ENCODE measurements around the gene INTS6.

The INTS6 gene

DNA sequence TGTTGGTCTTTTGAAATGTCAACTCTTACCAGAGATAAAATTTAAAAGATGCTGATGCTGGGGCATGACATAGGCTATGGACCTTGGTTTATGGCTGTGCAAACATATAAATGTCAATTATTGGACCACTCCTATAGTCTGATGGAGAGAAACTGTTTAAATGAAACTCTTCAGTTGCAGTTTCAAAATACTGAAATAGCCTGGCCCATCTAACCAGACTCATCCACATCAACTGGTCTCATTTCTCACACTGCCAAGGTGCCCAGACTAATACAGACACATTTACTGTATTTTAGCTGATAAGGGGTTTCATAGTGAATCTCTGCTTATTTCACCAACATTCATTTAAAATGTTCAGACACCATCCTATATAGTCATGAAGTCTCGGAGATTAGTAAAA, 93.5 kb downstream of the INTS6 start:
- in situ Hi-C loops (cut with MboI; ENCODE audit: low pct_unique_long_range_greater_than_20kb, low sequenced_read_pairs) = no loop called here
- DNase-seq = no peak

DNA sequence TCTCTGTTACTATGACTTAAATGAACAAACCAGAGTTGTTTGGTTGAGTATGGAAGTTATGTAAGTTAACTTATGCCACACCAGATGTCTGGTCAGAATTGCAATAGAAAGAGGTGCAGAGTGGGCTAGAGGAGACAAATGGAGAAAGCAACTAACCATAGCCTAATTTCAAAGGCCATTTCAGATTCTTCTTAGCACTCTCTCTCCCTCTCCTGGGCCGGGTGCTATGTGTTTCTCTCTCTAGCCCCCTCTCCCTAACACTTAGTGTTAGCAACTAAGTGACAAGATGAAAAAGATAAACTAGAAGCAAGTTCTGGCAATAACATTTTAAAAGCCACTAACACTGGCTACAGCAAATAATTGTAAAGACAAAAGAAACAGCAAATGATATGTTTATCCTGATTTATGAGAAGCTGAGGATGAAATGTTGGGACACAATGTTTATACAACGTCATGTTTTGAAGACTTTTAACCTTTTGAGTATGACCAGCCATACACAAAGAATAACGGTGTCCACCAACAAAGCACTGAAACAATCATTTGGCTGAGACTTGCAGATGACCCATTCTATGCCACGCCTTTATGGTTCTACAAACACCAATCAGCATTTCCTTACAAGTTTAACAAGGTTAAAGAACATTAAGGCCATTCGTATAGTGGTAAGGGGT, 94.8 kb downstream of the INTS6 start:
- DNase-seq = no peak
- in situ Hi-C loops (cut with MboI; ENCODE audit: low pct_unique_long_range_greater_than_20kb, low sequenced_read_pairs) = no loop called here

DNA sequence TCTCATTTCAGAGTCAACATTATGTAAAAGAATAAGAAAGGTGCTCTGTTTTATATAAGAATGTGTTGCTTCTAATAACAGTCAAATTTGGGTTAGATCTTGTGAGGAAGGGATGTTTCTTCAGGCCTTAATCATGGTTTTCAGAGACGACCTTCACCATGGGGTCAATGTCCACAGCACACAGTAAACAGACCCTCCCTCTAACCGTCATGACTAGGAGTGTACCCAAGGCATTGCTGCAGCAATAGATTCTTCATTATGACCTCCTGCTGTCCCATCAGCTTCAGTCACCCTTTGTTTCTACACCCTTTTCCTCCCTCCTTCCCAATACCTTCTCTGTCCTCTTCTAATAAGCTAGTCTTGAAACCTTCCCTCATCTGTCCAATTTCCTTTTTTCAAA, 97.6 kb downstream of the INTS6 start:
- in situ Hi-C loops (cut with MboI; ENCODE audit: low pct_unique_long_range_greater_than_20kb, low sequenced_read_pairs) = no loop called here
- DNase-seq = no peak

DNA sequence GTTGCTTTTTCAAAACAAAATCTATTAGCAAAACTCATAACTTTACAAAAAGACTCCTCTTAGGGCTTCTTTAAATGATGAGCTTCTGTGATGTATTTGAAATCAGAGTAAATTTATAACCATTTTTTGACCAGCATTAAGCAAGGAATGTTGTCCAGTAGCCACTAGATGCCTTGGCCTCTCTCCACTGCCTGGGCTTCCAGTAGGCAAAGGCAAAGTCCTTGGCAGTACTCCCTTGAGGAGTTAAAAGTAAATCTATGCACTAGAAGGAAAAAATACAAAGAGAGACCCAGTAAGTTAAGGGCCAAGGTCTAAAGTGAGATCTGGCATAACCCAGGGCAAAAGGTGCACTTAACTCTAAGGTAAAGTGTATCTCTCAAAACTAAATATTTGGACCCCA, 103.8 kb downstream of the INTS6 start:
- no peak for DNase-seq
- in situ Hi-C loops (cut with MboI; ENCODE audit: low pct_unique_long_range_greater_than_20kb, low sequenced_read_pairs) = no loop called here

DNA sequence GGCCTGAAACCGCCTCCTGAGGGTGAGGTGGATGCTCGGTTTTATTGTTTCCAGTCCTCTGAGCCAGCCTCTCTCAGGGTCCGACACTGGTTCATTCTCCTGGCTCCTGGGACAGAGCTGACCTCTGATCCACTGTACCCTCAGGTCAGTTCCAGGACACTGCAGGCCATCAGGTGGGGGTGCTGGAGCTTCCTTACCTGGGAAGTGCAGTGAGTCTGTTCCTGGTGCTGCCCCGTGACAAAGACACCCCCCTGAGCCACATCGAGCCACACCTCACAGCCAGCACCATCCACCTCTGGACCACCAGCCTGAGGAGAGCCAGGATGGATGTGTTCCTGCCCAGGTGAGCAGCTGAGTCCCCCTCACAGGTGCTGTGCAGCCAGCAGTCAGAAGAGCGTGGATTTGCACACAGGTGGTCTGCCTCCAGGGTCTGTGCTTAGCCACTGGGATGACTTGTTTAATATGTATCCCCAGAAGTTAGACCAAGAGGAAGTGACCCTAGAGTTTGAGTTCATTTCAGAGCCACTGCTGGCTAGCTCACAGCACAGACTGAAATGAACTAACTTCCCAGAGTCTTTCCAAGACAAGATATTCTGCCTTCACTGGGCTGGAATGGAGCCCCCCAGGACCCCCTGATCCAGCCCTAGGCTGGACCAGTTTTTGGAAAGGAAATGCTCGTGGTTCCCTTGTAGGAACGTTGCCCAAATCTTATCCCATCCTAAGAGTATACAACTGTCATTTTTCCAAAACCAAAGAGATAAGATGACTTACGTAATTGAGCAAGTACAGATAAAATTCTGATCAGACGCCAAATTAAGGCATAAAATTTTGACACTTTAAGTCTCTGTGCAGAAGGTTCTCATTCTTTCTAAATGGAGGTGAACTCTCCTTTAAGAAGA, 104.5 kb downstream of the INTS6 start:
- no peak for DNase-seq
- in situ Hi-C loops (cut with MboI; ENCODE audit: low pct_unique_long_range_greater_than_20kb, low sequenced_read_pairs) = no loop called here

DNA sequence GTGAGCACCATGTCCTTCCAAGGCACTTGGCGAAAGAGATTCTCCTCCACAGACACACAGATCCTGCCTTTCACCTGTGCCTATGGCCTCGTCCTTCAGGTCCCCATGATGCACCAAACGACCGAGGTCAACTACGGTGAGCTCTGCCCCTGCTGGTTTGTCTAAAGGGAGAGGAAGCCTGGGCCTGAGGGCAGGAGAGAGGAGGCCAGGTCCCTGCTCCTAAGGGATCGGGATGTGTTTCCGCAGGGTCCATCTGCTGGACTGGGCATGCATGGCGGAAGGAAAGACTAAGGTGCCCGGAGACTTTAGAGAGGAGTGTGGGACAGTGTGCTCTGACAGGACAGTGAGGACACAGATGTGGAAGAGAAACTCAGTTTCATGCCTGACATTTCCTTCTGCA, 105.7 kb downstream of the INTS6 start:
- in situ Hi-C loops (cut with MboI; ENCODE audit: low pct_unique_long_range_greater_than_20kb, low sequenced_read_pairs) = no loop called here
- no peak for DNase-seq

DNA sequence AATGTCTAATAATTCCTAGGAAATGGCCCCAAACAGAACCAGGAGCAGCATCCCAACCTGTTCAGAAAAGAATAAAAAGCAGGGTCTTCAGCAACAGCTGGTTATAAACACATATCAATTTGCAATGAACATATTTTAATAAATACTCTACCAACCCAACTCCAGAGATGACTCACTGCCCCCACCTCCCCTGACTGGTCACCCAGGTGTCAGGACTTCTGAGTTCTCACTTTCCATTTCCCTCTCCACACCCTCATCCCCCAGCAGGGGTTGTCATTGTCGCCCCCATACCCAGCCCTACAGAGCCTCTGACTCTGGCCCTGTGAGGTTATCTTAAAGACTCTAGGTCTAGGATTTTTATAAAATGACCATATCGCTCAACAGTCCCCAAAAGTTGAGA, 106.4 kb downstream of the INTS6 start:
- in situ Hi-C loops (cut with MboI; ENCODE audit: low pct_unique_long_range_greater_than_20kb, low sequenced_read_pairs) = no loop called here
- DNase-seq = no peak

DNA sequence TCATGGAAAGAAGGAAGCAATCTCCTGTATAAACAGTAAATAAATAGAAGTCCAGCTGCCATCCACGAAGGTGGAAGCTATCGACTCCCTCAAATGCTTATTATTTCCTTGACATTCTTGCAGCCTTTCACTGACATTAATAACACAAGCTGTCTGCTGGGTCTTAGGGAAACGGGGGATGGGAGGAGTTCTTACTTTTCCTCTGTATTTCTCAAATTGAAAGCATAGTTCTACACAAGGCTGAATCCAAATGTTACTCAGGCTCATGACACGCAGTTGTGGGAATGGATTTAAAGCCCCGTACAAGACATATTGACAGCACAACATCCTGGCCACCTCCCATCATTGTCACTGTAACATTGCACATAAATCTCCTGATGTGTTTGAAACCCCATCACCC, 109.4 kb downstream of the INTS6 start:
- in situ Hi-C loops (cut with MboI; ENCODE audit: low pct_unique_long_range_greater_than_20kb, low sequenced_read_pairs) = no loop called here
- no peak for DNase-seq

DNA sequence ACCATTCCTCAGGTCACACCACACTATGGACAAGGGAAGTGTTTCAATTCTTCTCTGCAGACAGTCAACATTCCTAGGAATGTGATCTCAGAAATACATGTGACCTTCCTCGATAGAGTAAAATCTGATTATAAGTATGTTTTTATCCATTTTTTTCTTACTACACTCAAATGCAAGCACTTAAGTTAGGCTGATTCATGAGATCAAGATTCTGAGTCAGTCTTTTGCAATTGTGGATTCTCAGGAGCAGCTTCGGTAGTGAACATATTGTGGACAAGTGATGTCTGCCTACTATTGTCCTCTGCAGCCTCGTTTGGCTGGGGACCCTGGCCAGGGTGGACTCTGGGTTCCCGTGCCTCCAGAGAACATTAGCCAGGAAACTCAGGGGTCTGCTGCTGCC, 110.1 kb downstream of the INTS6 start:
- no peak for DNase-seq
- in situ Hi-C loops (cut with MboI; ENCODE audit: low pct_unique_long_range_greater_than_20kb, low sequenced_read_pairs) = no loop called here

DNA sequence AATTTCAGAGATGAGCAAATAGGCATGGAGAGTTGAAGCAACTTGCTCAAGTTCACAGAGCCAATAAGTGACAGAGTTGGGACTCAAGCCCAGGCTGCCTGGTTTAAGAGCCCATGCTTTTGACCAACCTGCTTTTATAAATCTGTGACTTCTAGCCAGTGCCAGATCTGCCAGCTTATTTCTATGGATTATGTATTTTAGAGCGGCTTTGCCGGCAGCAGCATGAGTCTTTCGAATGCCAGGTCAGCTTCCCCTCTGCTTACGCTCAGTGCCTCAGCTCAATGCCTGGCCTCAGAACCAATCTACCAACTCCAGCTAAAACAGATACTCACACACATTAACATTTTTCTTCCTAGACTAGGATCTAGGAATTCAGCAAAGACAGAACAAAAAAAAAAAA, 111.0 kb downstream of the INTS6 start:
- in situ Hi-C loops (cut with MboI; ENCODE audit: low pct_unique_long_range_greater_than_20kb, low sequenced_read_pairs) = no loop called here

DNA sequence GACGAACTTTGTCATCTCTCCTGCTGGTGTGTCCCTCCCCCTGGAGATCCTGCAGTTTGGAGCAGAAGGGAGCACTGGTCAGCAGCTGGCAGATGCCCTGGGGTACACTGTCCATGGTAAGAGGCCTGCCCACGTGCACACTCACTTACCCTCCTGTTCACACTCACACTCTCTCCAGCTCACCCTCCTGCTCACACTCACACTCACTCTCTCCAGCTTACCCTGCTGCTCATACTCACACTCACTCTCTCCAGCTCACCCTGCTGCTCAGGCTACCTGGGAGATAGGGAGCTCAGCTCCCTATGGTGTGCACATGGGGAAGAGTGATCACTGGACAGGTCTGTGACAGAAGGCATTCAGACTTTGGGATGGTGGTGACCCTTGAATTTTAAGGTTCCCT, 111.6 kb downstream of the INTS6 start:
- DNase-seq = no peak
- in situ Hi-C loops (cut with MboI; ENCODE audit: low pct_unique_long_range_greater_than_20kb, low sequenced_read_pairs) = no loop called here

More for the DNA sequence above, 111.0 kb downstream of the INTS6 start:
- no peak for DNase-seq

DNA sequence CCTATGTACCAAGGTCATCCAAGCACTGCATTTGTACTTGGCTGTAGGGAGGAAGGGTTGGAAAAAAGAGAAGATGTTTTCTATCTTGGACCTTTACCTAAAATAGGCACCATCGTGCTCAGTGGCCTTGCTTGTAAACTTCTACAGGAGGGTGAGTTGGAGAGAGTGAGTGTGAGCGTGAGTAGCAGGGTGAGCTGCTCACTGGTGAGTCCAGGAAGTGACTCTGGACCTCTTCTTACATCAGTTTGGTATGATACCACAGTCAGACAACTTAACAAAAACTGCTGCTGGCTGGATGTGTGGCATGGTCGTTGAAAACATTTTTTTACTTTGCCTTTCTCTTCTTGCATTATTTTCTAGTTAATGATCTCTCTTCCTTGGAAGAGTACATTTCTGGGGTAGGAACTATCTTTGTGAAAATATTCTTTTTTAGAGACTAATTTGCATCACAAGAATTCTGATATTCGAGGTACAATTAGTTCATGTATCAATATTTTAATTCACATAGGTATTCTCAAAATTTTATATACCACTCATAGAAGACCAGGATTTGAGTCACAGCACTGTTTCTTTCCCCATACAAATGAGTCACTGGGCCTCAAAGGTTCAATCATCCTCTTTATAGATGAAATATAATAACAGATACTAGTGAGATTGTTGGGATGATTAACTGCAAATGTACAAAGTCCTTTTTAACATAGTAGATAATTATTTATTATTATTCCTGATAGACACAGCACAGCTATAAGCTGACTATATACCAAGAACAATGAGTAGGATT, 112.7 kb downstream of the INTS6 start:
- DNase-seq = no peak
- in situ Hi-C loops (cut with MboI; ENCODE audit: low pct_unique_long_range_greater_than_20kb, low sequenced_read_pairs) = no loop called here

DNA sequence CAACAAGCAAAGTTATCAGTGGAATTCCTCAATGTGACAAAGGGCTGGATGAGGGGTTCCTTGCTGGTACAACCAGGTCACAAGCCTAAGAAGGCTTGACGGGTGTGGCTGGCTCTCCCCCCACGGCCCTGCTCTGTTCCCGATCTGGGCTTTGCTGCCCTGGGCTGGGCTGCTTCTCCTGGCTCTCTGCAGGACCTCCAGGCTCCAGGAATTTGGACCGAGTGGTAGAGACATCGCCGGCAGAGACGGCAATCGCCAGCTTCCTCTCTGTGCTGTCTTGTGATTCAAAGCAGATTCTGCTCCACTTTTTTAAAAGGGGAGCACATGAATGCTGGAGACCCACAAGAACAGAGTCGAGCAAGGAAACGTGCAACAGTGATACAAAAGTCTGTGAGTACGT, 113.5 kb downstream of the INTS6 start, which contains the start of gene SERPINE3:
TSS of gene SERPINE3 (plus strand) at position 338 of the 400 bp plus-strand sequence. CDS start 1,401 bp downstream, outside the sequence.
- DNase-seq = no peak
- in situ Hi-C loops (cut with MboI; ENCODE audit: low pct_unique_long_range_greater_than_20kb, low sequenced_read_pairs) = no loop called here

DNA sequence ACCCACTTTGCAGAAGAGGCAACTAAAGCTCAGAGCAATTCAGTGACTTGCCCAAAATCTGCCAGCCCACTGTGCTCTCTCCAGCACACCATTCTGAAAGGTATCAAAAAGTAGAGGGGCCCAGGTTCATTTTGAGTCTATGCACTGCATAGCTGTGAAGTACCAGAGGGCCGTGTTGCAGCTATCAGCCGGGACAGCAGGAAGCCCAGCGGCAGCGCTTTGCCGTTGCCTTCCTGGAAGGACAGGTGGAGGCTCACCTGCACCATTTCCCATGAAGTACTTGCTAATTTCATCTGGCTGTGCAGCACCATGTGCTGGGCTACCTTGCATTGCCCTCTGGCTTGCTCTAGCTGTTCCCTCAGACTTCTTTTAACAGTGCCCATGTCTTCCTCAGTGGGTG, 116.1 kb downstream of the INTS6 start:
- in situ Hi-C loops (cut with MboI; ENCODE audit: low pct_unique_long_range_greater_than_20kb, low sequenced_read_pairs) = no loop called here
- no peak for DNase-seq

DNA sequence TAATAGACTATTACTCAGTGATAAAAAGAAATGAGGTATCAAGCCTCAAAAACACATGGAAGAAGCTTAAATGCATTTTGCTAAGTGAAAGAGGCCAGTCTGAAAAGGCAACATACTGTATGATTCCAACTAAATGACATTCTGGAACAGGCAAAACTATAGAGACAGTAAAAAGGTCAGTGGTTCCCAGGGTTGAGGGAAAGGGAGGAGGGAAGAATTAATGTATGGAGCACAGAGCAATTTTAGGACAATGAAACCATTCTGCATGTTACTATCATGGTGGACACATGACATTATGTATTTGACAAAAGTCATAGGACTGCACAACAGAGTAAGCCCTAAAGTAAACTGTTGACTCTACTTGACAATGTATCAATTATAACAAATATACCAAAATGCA, 119.0 kb downstream of the INTS6 start:
- in situ Hi-C loops (cut with MboI; ENCODE audit: low pct_unique_long_range_greater_than_20kb, low sequenced_read_pairs) = no loop called here
- DNase-seq = no peak

DNA sequence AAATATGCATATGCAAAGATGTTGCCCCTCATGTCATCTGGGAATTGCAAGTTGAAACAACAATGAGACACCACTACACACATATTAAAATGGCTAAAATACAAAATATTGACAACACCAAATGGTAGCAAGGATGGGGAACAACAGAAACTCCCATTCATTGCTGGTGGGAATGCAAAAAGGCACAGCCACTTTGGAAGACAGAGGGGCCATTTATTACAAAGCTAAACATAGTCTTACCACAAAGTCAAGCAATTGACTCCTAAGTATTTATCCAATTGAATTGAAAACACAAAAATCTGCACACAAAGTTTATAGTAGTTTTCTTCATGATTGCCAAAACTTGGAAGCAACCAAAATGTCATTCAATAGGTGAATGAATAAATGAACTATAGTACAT, 119.4 kb downstream of the INTS6 start:
- in situ Hi-C loops (cut with MboI; ENCODE audit: low pct_unique_long_range_greater_than_20kb, low sequenced_read_pairs) = no loop called here

DNA sequence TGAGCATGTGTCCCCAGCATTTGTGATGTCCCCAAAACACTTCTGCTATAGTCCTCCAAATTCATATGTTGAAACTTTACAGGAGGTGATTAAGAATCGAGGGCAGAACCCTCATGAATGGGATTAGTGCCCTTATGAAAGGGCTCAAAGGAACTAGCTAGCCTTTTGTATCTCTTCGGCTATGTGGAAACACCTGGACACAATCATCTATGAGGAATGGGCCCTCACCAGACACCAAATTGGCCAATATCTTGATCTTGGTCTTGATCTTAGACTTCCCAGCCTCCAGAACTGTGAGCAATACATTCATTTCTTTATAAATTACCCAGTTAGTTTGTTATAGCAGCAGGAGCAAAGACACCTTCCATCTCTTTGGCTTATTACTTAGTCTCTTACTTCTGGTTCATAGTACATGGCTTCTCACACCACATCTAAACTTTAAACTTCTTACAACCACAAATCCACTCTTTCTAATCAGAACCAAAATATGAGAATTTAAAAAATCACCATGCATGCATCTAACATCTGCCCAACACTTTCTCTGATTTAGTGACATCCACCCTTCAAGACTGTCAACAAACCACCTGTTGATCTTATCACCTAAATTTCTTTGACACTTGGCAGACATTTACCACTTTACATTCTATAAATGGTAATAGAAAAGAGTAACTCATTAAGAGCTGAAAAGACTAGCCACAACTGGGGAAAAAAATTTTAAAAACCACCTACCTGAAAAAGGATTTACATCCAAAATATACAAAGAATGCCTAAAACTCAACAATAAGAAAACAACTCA, 120.1 kb downstream of the INTS6 start:
- in situ Hi-C loops (cut with MboI; ENCODE audit: low pct_unique_long_range_greater_than_20kb, low sequenced_read_pairs) = no loop called here
- DNase-seq = no peak

More for the DNA sequence above, 119.4 kb downstream of the INTS6 start:
- DNase-seq = no peak

DNA sequence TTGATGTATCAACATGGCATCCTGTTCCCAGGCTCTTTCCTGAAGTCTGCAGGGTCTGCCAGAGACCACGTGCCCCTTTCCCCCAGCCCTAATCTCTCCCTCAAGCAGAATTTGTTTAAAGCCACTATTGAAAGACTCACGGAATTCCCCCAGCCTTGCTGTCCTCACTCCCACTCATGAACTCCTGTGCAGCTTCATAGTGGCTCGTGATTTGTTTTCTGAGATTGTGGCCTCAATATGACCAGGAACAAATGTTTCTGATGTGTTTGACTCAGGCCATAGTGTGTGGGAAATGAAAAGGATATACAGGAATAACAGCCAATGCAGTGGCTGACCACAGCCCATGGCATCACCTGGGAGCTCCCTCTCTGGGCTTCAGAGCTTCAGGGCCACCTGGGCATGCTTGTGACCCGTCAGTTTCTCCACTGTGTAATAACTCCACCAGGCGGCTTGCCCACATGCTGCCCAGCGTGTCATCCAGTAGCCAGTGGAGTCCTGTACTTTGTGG, 121.4 kb downstream of the INTS6 start:
- DNase-seq = no peak
- in situ Hi-C loops (cut with MboI; ENCODE audit: low pct_unique_long_range_greater_than_20kb, low sequenced_read_pairs) = no loop called here

DNA sequence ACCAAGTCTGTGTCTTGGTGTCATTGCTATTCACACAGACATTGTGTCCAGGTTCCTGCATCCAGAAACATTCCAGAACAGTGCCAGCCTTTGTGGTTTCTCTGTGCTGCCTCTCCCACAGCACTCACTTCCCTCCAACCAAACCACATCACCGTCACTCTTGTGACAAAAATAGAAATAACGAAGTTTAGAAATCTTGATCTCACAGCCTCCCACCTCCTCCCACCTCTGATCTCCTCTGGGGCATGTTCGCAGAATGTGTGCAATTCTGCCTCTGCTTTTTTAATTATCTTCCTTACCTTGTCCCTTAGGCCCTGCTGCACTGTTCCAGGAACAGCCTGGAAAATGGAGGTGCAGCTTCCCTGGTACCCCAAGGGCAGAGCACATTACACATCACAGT, 122.0 kb downstream of the INTS6 start:
- in situ Hi-C loops (cut with MboI; ENCODE audit: low pct_unique_long_range_greater_than_20kb, low sequenced_read_pairs) = no loop called here
- DNase-seq = peak; percentile 96
